ENCODE results near the gene SLC40A1. TPM values are rescaled to one million over a fixed set of nuclear protein-coding genes. Genes with fewer than 3 reads are reported as not detected.
A peak's percentile ranks its signal among the peaks of the same experiment; 100 is the strongest.
"Not testable (repeated sequence)": the region's sequence is repeated elsewhere in the genome, so short reads cannot be mapped to it uniquely, and the experiment has no call there.

Gene SLC40A1
- total and polyA plus RNA-seq, 2 donors (not counting 3 experiments of a cell fraction or from before 2014, with no cell fraction given): 8.5 to 15.1 TPM

- Histone ChIP-seq H3K27ac (ENCODE audit: insufficient read depth, low read depth, low read length) (no peak overlapping the region), H2AFZ (ENCODE audit: low read depth, low read length) (peak overlapping the region; percentile 40), H3K79me2 (ENCODE audit: control insufficient read depth, insufficient read depth, low read length) (no peaks in the 10 kb centered on the region), H3K27me3 (ENCODE audit: control insufficient read depth in 2 of 2, insufficient read depth in 2 of 2, low read length in 2 of 2) (no peaks in the 10 kb centered on the region), H3K9ac (replicated peaks; ENCODE audit: extremely low read depth, insufficient read depth, low read length) (no peak overlapping the region), H3K4me2 (ENCODE audit: insufficient read depth, low read length) (no peak overlapping the region), H3K4me1 (ENCODE audit: control insufficient read depth, extremely low read depth, insufficient read depth, low read length) (peaks cover 7% of the 10 kb centered on the region), H3K9me3 (replicated peaks; ENCODE audit: control insufficient read depth, insufficient read depth, low read length) (no peaks in the 10 kb centered on the region), H4K20me1 (replicated peaks; ENCODE audit: control insufficient read depth, extremely low read depth, insufficient read depth, low read length) (no peaks in the 10 kb centered on the region), H3K4me3 (replicated peaks in 1 of 3; ENCODE audit: insufficient read depth in 1 of 3, low read depth in 1 of 3, low read length in 3 of 3) (no peak overlapping the region), H3K9me1 (replicated peaks; ENCODE audit: control insufficient read depth, extremely low read depth, insufficient read depth, low read length) (no peaks in the 10 kb centered on the region), H3K36me3 (ENCODE audit: control insufficient read depth in 2 of 2, extremely low read depth in 1 of 2, insufficient read depth in 2 of 2, low read length in 2 of 2) (no peaks in the 10 kb centered on the region)
- no TSS peak for BruUV-seq (replicated peaks)
- DNase-seq (ENCODE audit: low read depth, low spot score) (no peak), FAIRE-seq (no peak)
- CTCF ChIA-PET: no interaction called here
- TF ChIP-seq EZH2 (IDR thresholded peaks at IDR 0.05; ENCODE audit: borderline replicate concordance, low read depth, low read length, severe bottlenecking) (no peak), MYC (IDR thresholded peaks at IDR 0.05; ENCODE audit: low read depth, low read length) (no peak)
- intact Hi-C loops (cut with micrococcal nuclease) (no loop called here), dilution Hi-C loops (cut with MboI; ENCODE audit: extremely low pct_ligation_motif_present, low sequenced_read_pairs) (no loop called here)
- POLR2A ChIA-PET: interaction anchor here (0.7 kb wide), 1 partner anchor 28 kb away, joined by 3 read pairs; the partner anchor contains the start of gene SLC40A1
Observed at GRCh38 chr2:189608170-189608569, 27.6 kb upstream of the SLC40A1 start.

GRCh38 chr2:189602233-189602632 is 21.6 kb upstream of the SLC40A1 start:
- Histone ChIP-seq H3K4me1 (ENCODE audit: control insufficient read depth, extremely low read depth, insufficient read depth, low read length) (no peaks in the 10 kb centered on the region), H3K4me2 (ENCODE audit: insufficient read depth, low read length) (no peak overlapping the region), H3K9me3 (replicated peaks; ENCODE audit: control insufficient read depth, insufficient read depth, low read length) (no peaks in the 10 kb centered on the region), H3K4me3 (replicated peaks in 1 of 3; ENCODE audit: insufficient read depth in 1 of 3, low read depth in 1 of 3, low read length in 3 of 3) (no peak overlapping the region), H3K27ac (ENCODE audit: insufficient read depth, low read depth, low read length) (no peak overlapping the region), H3K27me3 (ENCODE audit: control insufficient read depth in 2 of 2, insufficient read depth in 2 of 2, low read length in 2 of 2) (no peaks in the 10 kb centered on the region), H3K36me3 (ENCODE audit: control insufficient read depth in 2 of 2, extremely low read depth in 1 of 2, insufficient read depth in 2 of 2, low read length in 2 of 2) (no peaks in the 10 kb centered on the region), H3K9me1 (replicated peaks; ENCODE audit: control insufficient read depth, extremely low read depth, insufficient read depth, low read length) (no peaks in the 10 kb centered on the region), H3K79me2 (ENCODE audit: control insufficient read depth, insufficient read depth, low read length) (no peaks in the 10 kb centered on the region), H4K20me1 (replicated peaks; ENCODE audit: control insufficient read depth, extremely low read depth, insufficient read depth, low read length) (no peaks in the 10 kb centered on the region), H3K9ac (replicated peaks; ENCODE audit: extremely low read depth, insufficient read depth, low read length) (no peak overlapping the region), H2AFZ (ENCODE audit: low read depth, low read length) (no peak overlapping the region)
- no TSS peak for BruUV-seq (replicated peaks)
- FAIRE-seq: no peak
- CTCF ChIA-PET: no interaction called here
- POLR2A ChIA-PET: no interaction called here
- intact Hi-C loops (cut with micrococcal nuclease): no loop called here
- dilution Hi-C loops (cut with MboI; ENCODE audit: extremely low pct_ligation_motif_present, low sequenced_read_pairs): no loop called here
- TF ChIP-seq FOS (IDR thresholded peaks at IDR 0.05; ENCODE audit: borderline replicate concordance, insufficient read depth, low read length) (no peak), CTCF (IDR thresholded peaks at IDR 0.05; ENCODE audit: extremely low read depth in 1 of 2, insufficient read depth in 1 of 2, low read depth in 1 of 2, low read length in 2 of 2) (no peak), POLR2A (IDR thresholded peaks at IDR 0.05; ENCODE audit: low read depth, low read length) (no peak), EZH2 (IDR thresholded peaks at IDR 0.05; ENCODE audit: borderline replicate concordance, low read depth, low read length, severe bottlenecking) (no peak), MAX (IDR thresholded peaks at IDR 0.05; ENCODE audit: insufficient read depth, insufficient read length) (no peak), POLR2AphosphoS5 (IDR thresholded peaks at IDR 0.05; ENCODE audit: insufficient read depth, low read depth, low read length) (no peak), JUN (IDR thresholded peaks at IDR 0.05; ENCODE audit: borderline replicate concordance, insufficient read depth, insufficient read length, low read depth) (no peak), MYC (IDR thresholded peaks at IDR 0.05; ENCODE audit: low read depth, low read length) (no peak), GATA2 (IDR thresholded peaks at IDR 0.05; ENCODE audit: insufficient read depth, insufficient read length, low read depth, low read length) (no peak)
- DNase-seq (ENCODE audit: low read depth, low spot score): no peak

- DNase-seq (ENCODE audit: low read depth, low spot score); H3K79me2 ChIP-seq (ENCODE audit: control insufficient read depth, insufficient read depth, low read length); intact Hi-C loops (cut with micrococcal nuclease); POLR2A ChIA-PET; H3K27ac ChIP-seq (ENCODE audit: insufficient read depth, low read depth, low read length); H2AFZ ChIP-seq (ENCODE audit: low read depth, low read length); H3K9me1 ChIP-seq (replicated peaks; ENCODE audit: control insufficient read depth, extremely low read depth, insufficient read depth, low read length); H3K4me1 ChIP-seq (ENCODE audit: control insufficient read depth, extremely low read depth, insufficient read depth, low read length); H3K4me2 ChIP-seq (ENCODE audit: insufficient read depth, low read length); H3K9ac ChIP-seq (replicated peaks; ENCODE audit: extremely low read depth, insufficient read depth, low read length); H4K20me1 ChIP-seq (replicated peaks; ENCODE audit: control insufficient read depth, extremely low read depth, insufficient read depth, low read length); H3K9me3 ChIP-seq (replicated peaks; ENCODE audit: control insufficient read depth, insufficient read depth, low read length); H3K4me3 ChIP-seq (replicated peaks in 1 of 3; ENCODE audit: insufficient read depth in 1 of 3, low read depth in 1 of 3, low read length in 3 of 3); H3K27me3 ChIP-seq (ENCODE audit: control insufficient read depth in 2 of 2, insufficient read depth in 2 of 2, low read length in 2 of 2); dilution Hi-C loops (cut with MboI; ENCODE audit: extremely low pct_ligation_motif_present, low sequenced_read_pairs); FAIRE-seq; H3K36me3 ChIP-seq (ENCODE audit: control insufficient read depth in 2 of 2, extremely low read depth in 1 of 2, insufficient read depth in 2 of 2, low read length in 2 of 2); BruUV-seq (replicated peaks): not testable (repeated sequence)
- CTCF ChIA-PET: interaction anchor here (0.7 to 2.1 kb wide), 2 partner anchors 11 to 29 kb away, joined by 3 to 5 read pairs; no protein-coding TSS in a partner anchor
Observed at GRCh38 chr2:189601652-189602051, 21.1 kb upstream of the SLC40A1 start.
